Epithelial cell of esophagus (primary cell): ENCODE data around the gene SMIM7.

Source experiments
- DNase-seq: peaks from one replicate; pipeline ENCODE4 v3.0.0; 2010; ENCODE audit warnings: low read depth
- H3K4me3 ChIP-seq: 2 replicates; pipeline ENCODE4 v1.5.1; 2011; ENCODE audit warnings: mild to moderate bottlenecking, low read length, control low read depth
- CTCF ChIP-seq: IDR thresholded peaks from 2 replicates; pipeline ENCODE4 v1.5.1; 2011; ENCODE audit warnings: low read depth, mild to moderate bottlenecking, low read length, control low read depth, inconsistent platforms; ENCODE audit not compliant: insufficient read depth; ENCODE audit errors: missing control alignments

SMIM7 gene

DNA sequence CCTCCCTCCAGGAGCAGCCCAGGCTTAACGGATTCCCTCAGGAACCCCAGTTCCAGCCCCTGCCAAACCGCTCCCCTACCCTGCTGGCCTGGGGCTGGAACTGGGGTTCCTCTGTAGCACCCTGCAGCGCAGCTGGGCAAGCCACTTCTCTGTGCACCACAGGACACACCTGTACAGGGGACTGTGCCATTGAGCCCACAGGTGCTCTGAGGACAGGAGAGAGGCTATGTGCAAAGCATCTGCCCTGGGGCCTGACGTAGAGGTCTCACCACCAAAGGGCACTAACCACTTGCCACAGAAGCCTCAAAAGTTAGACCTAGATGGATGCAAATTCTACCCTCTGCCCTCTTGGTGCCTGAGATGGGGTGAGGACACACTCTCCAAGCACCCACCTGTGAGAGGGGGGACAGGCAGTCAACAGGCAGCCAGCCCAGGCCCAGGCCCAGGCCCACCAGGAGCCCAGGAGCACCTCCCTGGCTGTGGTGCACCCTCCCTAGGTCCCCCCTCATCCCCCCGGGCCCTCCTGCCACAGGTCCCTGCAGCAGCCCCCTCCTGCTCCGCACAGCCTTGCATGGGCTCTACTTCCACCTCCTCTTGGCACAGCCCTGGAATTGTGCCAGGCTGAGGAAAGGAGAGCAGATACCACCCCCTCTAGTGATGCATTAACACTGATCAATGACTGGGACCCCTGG is 60.1 kb downstream of the SMIM7 start:
- DNase-seq: no peak
- no peak overlapping the region for H3K4me3 ChIP-seq
- TF ChIP-seq CTCF: no peak

DNA sequence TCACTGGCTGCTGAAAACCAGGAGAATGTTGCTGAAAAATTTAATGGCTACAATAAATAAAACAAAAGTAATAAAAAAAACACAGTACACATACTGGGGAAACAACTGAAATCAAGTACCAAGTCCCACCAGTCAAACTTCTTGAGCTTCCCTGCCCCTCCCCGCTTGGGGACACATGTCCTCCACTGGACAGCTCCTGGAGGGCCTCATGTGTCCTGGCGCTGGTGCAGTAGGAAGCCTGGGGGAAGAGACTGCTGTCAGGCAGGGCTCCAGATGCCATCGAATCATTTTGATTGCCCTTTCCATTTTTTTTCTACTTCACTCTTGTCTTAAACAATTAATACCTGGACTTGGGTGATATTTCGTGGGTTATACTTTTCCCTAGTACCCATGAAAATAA is 61.1 kb downstream of the SMIM7 start:
- H3K4me3 ChIP-seq: no peak overlapping the region
- no peak for TF ChIP-seq CTCF
- no peak for DNase-seq

GRCh38 chr19:16596399-16596798 is 63.5 kb downstream of the SMIM7 start:
- peak; percentile 37 for DNase-seq
- H3K4me3 ChIP-seq: no peak overlapping the region
- TF ChIP-seq CTCF: no peak
